K562 (cell line): ENCODE data around the gene CDKL4. TPM values are rescaled to one million over a fixed set of nuclear protein-coding genes. Genes with fewer than 3 reads are reported as not detected.
A peak's percentile ranks its signal among the peaks of the same experiment; 100 is the strongest.

Experiments
- ATAC-seq: fragments of 200-7000 bp; cut with Tn5 transposase; 3 replicates; pipeline ENCODE4 v1.9.1; 2020; ENCODE audit warnings: moderate library complexity
- BruUV-seq: library from RNA; stranded (reverse); fragments of 400-500 nt; replicated peaks from 2 replicates; lab custom pipeline; 2021; lab: Mats Ljungman, UMichigan
- CTCF ChIA-PET: fragments of 300-600 bp; formaldehyde crosslinking; extraction: SDS; loops from one replicate; lab custom pipeline; 2021; ENCODE audit warnings: low intra/inter-chr PET ratio; lab: Yijun Ruan, JAX
- POLR2A ChIA-PET: fragments of 300-600, 350-650 bp; sonication (Branson Sonifier 250); formaldehyde crosslinking; extraction: SDS; loops from one replicate; lab custom pipeline; 2021; ENCODE audit warnings: antibody characterized with exemption, inconsistent platforms; lab: Yijun Ruan, JAX
- DNase-seq, 4 experiments: peaks; one replicate each; pipeline versions ENCODE4 v3.0.0 to v3.0.0-alpha.2; 2011 to 2018; ENCODE audit warnings: low spot score in 3 of 4, mixed read lengths in 3 of 4; ENCODE audit errors: extremely low read depth in 1 of 4
- FAIRE-seq: peaks from 2 replicates; lab custom pipeline; 2011; peaks lifted over from hg19 to GRCh38; lab: Jason Lieb, UNC
- H2AFZ ChIP-seq: 2 replicates; pipeline ENCODE4 v1.6.0; 2011; ENCODE audit warnings: low read depth, low read length, control low read depth, inconsistent platforms
- H3K27ac ChIP-seq: fragments of 200-600 bp; 3 replicates; pipeline ENCODE4 v1.8.0; 2011; ENCODE audit warnings: low read depth, mild to moderate bottlenecking, control low read depth, inconsistent platforms, low read length, moderate library complexity, mixed read lengths; ENCODE audit errors: extremely low read depth
- H3K27me3 ChIP-seq, 2 experiments: fragments of 300-600 bp in 1 of 2; 2 replicates in 1 of 2; 3 replicates in 1 of 2; pipeline versions ENCODE4 v1.6.0 to v1.8.0; 2011; ENCODE audit warnings: inconsistent platforms in 2 of 2, low read length in 2 of 2, mild to moderate bottlenecking in 1 of 2, mixed read lengths in 1 of 2, moderate library complexity in 1 of 2; ENCODE audit not compliant: control insufficient read depth in 2 of 2, insufficient read depth in 2 of 2
- H3K36me3 ChIP-seq: fragments of 300-600 bp; 3 replicates; pipeline ENCODE4 v1.8.0; 2011; ENCODE audit warnings: mild to moderate bottlenecking, low read length, inconsistent platforms; ENCODE audit not compliant: control insufficient read depth, insufficient read depth
- H3K4me1 ChIP-seq, 2 experiments: fragments of 200-600 bp in 1 of 2; replicated peaks in 1 of 2; 2 replicates in 1 of 2; 3 replicates in 1 of 2; pipeline versions ENCODE4 v1.5.1 to v1.8.0; 2011; ENCODE audit warnings: inconsistent platforms in 2 of 2, low read length in 2 of 2, mild to moderate bottlenecking in 1 of 2, mixed read lengths in 1 of 2, moderate library complexity in 1 of 2; ENCODE audit not compliant: control insufficient read depth in 2 of 2, insufficient read depth in 2 of 2
- H3K4me2 ChIP-seq: 2 replicates; pipeline ENCODE4 v1.6.1; 2011; ENCODE audit warnings: low read length, control low read depth, inconsistent platforms, mixed read lengths; ENCODE audit not compliant: insufficient read depth
- H3K4me3 ChIP-seq: fragments of 200-600 bp; sonication (generic), shearing (Covaris generic); 2 replicates; pipeline ENCODE4 v1.5.1; 2016; ENCODE audit warnings: control low read depth, inconsistent platforms
- H3K79me2 ChIP-seq: fragments of 200-600 bp; 3 replicates; pipeline ENCODE4 v1.8.0; 2011; ENCODE audit warnings: low read length, inconsistent platforms; ENCODE audit not compliant: control insufficient read depth, insufficient read depth
- H3K9ac ChIP-seq, 2 experiments: 2 replicates each; pipeline versions ENCODE4 v1.6.0 to v1.6.1; 2011; ENCODE audit warnings: low read depth in 2 of 2, low read length in 2 of 2, control low read depth in 1 of 2, inconsistent platforms in 1 of 2, mild to moderate bottlenecking in 1 of 2, mixed read lengths in 1 of 2; ENCODE audit not compliant: insufficient read depth in 1 of 2
- H3K9me1 ChIP-seq: one replicate; pipeline ENCODE4 v1.6.0; 2011; ENCODE audit warnings: inconsistent platforms, mild to moderate bottlenecking, low read length, moderate library complexity; ENCODE audit not compliant: control insufficient read depth, insufficient read depth
- H3K9me3 ChIP-seq: replicated peaks from 2 replicates; pipeline ENCODE4 v1.5.1; 2011; ENCODE audit warnings: low read depth, low read length, inconsistent platforms; ENCODE audit not compliant: control insufficient read depth, insufficient read depth
- H4K20me1 ChIP-seq: replicated peaks from 2 replicates; pipeline ENCODE4 v1.6.1; 2011; ENCODE audit warnings: low read length, inconsistent platforms, mixed read lengths; ENCODE audit not compliant: control insufficient read depth, insufficient read depth
- ARNT ChIP-seq, 2 experiments: fragments of 450-650 bp; IDR thresholded peaks; 2 replicates each; pipeline ENCODE4 v1.6.1; 2016; ENCODE audit warnings: mild to moderate bottlenecking in 1 of 2
- ATF7 ChIP-seq: fragments of 450-650 bp; IDR thresholded peaks from 2 replicates; pipeline ENCODE4 v1.7.1; 2014; ENCODE audit warnings: mild to moderate bottlenecking, moderate library complexity
- C11orf30 ChIP-seq: fragments of 450-650 bp; IDR thresholded peaks from 2 replicates; pipeline ENCODE4 v1.6.1; 2016; ENCODE audit warnings: low read depth, mild to moderate bottlenecking
- COPS2 ChIP-seq: fragments of 450-650 bp; conservative IDR thresholded peaks from 2 replicates; pipeline ENCODE4 v1.6.1; 2016; ENCODE audit warnings: mild to moderate bottlenecking, moderate library complexity
- CREM ChIP-seq: IDR thresholded peaks from 2 replicates; pipeline ENCODE4 v1.6.1; 2014; ENCODE audit warnings: antibody characterized with exemption, low read depth
- E2F3 ChIP-seq: fragments of 250-450 bp; sonication (Bioruptor Pico); IDR thresholded peaks from 2 replicates; pipeline ENCODE4 v1.4.0; 2020; ENCODE audit warnings: mild to moderate bottlenecking
- EZH2 ChIP-seq: IDR thresholded peaks from 2 replicates; pipeline ENCODE4 v1.6.1; 2012; ENCODE audit warnings: low read depth, mild to moderate bottlenecking, inconsistent platforms, low read length, borderline replicate concordance
- FOS ChIP-seq: IDR thresholded peaks from 3 replicates; pipeline ENCODE4 v1.6.1; 2011; ENCODE audit not compliant: insufficient read length; ENCODE audit errors: extremely low read depth
- FOXK1 ChIP-seq: sonication (generic); formaldehyde crosslinking; IDR thresholded peaks from 2 replicates; pipeline ENCODE4 v1.8.0; 2022; ENCODE audit warnings: missing genetic modification reagents, mild to moderate bottlenecking, borderline replicate concordance
- HNRNPH1 ChIP-seq: fragments of 200-400 bp; formaldehyde crosslinking; optimal IDR thresholded peaks from 2 replicates; pipeline ENCODE3; 2017; ENCODE audit warnings: low read depth, mild to moderate bottlenecking, low read length, moderate library complexity
- MAFF ChIP-seq: IDR thresholded peaks from 2 replicates; pipeline ENCODE4 v1.6.1; 2012; ENCODE audit warnings: low read length, improper control_type of control experiment
- NEUROD1 ChIP-seq: fragments of 150-350 bp; IDR thresholded peaks from 2 replicates; pipeline ENCODE4 v1.6.1; 2014; ENCODE audit warnings: borderline replicate concordance, low read length, low read depth; ENCODE audit not compliant: partially characterized antibody
- RFX7 ChIP-seq: fragments of 250-450 bp; sonication (Bioruptor Pico); IDR thresholded peaks from 2 replicates; pipeline ENCODE4 v1.5.1; 2021; ENCODE audit warnings: mild to moderate bottlenecking
- SMARCA4 ChIP-seq: fragments of 450-650 bp; IDR thresholded peaks from 2 replicates; pipeline ENCODE4 v1.6.1; 2016
- WHSC1 ChIP-seq: IDR thresholded peaks from one replicate; pipeline ENCODE4 v1.6.1; 2012; ENCODE audit warnings: low read length, control low read depth, inconsistent platforms
- ZNF217 ChIP-seq: sonication (generic); formaldehyde crosslinking; IDR thresholded peaks from 2 replicates; pipeline ENCODE4 v1.8.0; 2022; ENCODE audit warnings: mild to moderate bottlenecking, missing genetic modification reagents
- ZNF316 ChIP-seq: fragments of 450-650 bp; IDR thresholded peaks from 2 replicates; pipeline ENCODE4 v1.6.1; 2016
- ZNF707 ChIP-seq: fragments of 250-450 bp; sonication (Bioruptor Pico); conservative IDR thresholded peaks from 2 replicates; pipeline ENCODE4 v1.8.0; 2022; ENCODE audit warnings: inconsistent platforms, mild to moderate bottlenecking, moderate library complexity
- WGBS: fragments of 100-300 bp; shearing (Covaris generic); methylation state at CpG from one replicate; pipeline ENCODE4 v1.1.6; 2016; ENCODE audit warnings: low coverage, mixed read lengths; ENCODE audit not compliant: insufficient coverage; ENCODE audit errors: missing lambda C conversion rate; 5-methylcytosine and 5-hydroxymethylcytosine counted together
- in situ Hi-C: fragments of 300-500 bp; cut with MboI; formaldehyde crosslinking; loops from 4 replicates; pipeline ENCODE4 v1.15.0; 2018; ENCODE audit warnings: inconsistent platforms, mixed read lengths
- intact Hi-C: fragments of 100-400 bp; cut with micrococcal nuclease; formaldehyde crosslinking; loops from 2 replicates; pipeline ENCODE4 v1.14.2; 2022
- polyA plus RNA-seq, 8 experiments: library from polyadenylated mRNA; depleted of rRNA in 4 of 8; stranded (reverse) in 5 of 8; unstranded in 3 of 8; fragments of >200 nt; fragmentation: Nextera tagmentation in 2 of 8; fragmentation: Illumina TruSeq in 1 of 8; extraction: Ambion mirVana in 2 of 8; extraction: Trizol in 1 of 8; gene quantifications; 2 replicates each; pipeline versions ENCODE4 v1.2.1 to v1.2.3, GENCODE V29; 2011 to 2014; ENCODE audit warnings: inconsistent platforms in 1 of 8, missing spikeins in 1 of 8
- total RNA-seq, 7 experiments: library from RNA; depleted of rRNA in 6 of 7; stranded (reverse); fragments of >200 nt in 6 of 7; fragmentation: Illumina TruSeq in 2 of 7; extraction: Trizol in 2 of 7; gene quantifications; 2 replicates each; pipeline versions ENCODE4 v1.2.1 to v1.2.3, GENCODE V29; 2011 to 2021; ENCODE audit warnings: low replicate concordance in 1 of 7
- TF ChIP-seq, protein P1 (sequence below), 2 experiments: fragments of 450-650 bp in 1 of 2; sonication (generic) in 1 of 2; formaldehyde crosslinking in 1 of 2; IDR thresholded peaks in 1 of 2; conservative IDR thresholded peaks in 1 of 2; 2 replicates each; pipeline versions ENCODE4 v1.6.1 to v1.8.1; 2016 to 2023; ENCODE audit warnings: mild to moderate bottlenecking in 2 of 2, moderate library complexity in 2 of 2, inconsistent platforms in 1 of 2, missing genetic modification reagents in 1 of 2
- TF ChIP-seq, protein P2 (sequence below): IDR thresholded peaks from 3 replicates; pipeline ENCODE4 v1.6.1; 2011; ENCODE audit warnings: borderline replicate concordance, mild to moderate bottlenecking; ENCODE audit not compliant: insufficient read length, insufficient read depth
- TF ChIP-seq, protein P3 (sequence below): fragments of 200-800 bp; sonication (Bioruptor generic); IDR thresholded peaks from 2 replicates; pipeline ENCODE4 v1.6.1; 2017; ENCODE audit warnings: missing genetic modification characterization, missing compliant biosample characterization

CDKL4 gene
- total and polyA plus RNA-seq, 9 of the 15 experiments (the other 6 are each of a cell fraction or from before 2014, with no cell fraction given), result not detected

DNA sequence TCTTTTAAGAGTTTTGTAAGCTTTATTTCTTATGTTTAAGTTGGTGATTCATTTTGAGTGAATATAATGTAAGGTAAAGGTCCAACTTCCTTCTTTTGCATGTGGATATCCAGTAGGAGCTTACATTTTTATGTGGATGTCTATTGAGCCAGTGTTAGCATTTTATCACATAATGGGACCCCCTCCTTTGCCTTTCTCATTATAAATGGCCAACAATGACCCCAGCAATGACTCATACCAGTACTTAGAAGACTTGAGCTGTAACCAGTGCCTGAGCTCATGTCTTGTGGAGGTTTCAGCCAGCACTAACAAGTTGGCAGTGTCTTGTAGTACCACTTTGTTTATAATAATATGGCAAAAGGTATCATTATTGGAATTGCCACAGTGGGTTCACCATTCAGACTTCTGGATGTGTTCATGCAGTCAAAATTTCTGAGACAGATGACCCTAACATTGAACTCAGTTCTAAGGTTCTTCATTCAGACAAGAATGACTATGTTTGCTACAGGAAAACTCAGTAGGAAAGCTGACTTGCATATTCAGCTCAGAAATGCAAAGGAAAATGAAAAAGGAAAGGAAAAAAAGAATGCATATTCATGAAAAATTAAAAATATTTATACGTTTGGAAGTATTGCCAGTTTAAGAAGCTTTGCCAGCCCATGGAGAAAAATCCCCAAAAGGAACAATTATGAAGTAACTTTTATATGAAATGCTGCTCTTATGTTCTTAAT, 41.0 kb downstream of the CDKL4 start:
- FAIRE-seq, result no peak
- ATAC-seq, result peak; percentile 69
- TF ChIP-seq CREM (no peak), WHSC1 (no peak), SMARCA4 (no peak), HNRNPH1 (no peak), EZH2 (no peak), ARNT (IDR thresholded peaks at IDR 0.05) (no peak), MAFF (0 out of 2 replicates have a peak, but pooled peaks have one; percentile 6), E2F3 (CRISPR knock-in tag) (no peak), NEUROD1 (no peak), FOXK1 (no peak), FOS (no peak), ZNF217 (CRISPR knock-in tag) (no peak), COPS2 (no peak), ZNF707 (CRISPR knock-in tag) (no peak), ATF7 (no peak), ZNF316 (peak; percentile 51), C11orf30 (peak; percentile 52), RFX7 (no peak)
- TF ChIP-seq, protein P1, sequence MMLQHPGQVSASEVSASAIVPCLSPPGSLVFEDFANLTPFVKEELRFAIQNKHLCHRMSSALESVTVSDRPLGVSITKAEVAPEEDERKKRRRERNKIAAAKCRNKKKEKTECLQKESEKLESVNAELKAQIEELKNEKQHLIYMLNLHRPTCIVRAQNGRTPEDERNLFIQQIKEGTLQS (IDR thresholded peaks at IDR 0.05), result peak; percentile 25; the same call in 1 of the 2 replicates
- TF ChIP-seq, protein P1 (CRISPR knock-in tag; conservative IDR thresholded peaks at IDR 0.05), result no peak
- TF ChIP-seq, protein P2, sequence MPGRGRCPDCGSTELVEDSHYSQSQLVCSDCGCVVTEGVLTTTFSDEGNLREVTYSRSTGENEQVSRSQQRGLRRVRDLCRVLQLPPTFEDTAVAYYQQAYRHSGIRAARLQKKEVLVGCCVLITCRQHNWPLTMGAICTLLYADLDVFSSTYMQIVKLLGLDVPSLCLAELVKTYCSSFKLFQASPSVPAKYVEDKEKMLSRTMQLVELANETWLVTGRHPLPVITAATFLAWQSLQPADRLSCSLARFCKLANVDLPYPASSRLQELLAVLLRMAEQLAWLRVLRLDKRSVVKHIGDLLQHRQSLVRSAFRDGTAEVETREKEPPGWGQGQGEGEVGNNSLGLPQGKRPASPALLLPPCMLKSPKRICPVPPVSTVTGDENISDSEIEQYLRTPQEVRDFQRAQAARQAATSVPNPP, result no peak
- TF ChIP-seq, protein P3, sequence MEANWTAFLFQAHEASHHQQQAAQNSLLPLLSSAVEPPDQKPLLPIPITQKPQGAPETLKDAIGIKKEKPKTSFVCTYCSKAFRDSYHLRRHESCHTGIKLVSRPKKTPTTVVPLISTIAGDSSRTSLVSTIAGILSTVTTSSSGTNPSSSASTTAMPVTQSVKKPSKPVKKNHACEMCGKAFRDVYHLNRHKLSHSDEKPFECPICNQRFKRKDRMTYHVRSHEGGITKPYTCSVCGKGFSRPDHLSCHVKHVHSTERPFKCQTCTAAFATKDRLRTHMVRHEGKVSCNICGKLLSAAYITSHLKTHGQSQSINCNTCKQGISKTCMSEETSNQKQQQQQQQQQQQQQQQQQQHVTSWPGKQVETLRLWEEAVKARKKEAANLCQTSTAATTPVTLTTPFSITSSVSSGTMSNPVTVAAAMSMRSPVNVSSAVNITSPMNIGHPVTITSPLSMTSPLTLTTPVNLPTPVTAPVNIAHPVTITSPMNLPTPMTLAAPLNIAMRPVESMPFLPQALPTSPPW (CRISPR knock-in tag), result no peak

More for the DNA sequence above, 41.0 kb downstream of the CDKL4 start:
- in situ Hi-C loops, result no loop called here
- Histone ChIP-seq H3K36me3 (no peaks in the 10 kb centered on the region), H2AFZ (peak overlapping the region; percentile 42; the same call in 1 of the 2 replicates), H3K9ac (no peak overlapping the region), H3K4me1 (no peaks in the 10 kb centered on the region; a peak in 2 of 5 replicates), H3K4me2 (no peak overlapping the region), H3K27ac (no peak overlapping the region), H3K4me3 (no peak overlapping the region), H3K27me3 (no peaks in the 10 kb centered on the region), H4K20me1 (no peaks in the 10 kb centered on the region), H3K9me3 (0 out of 2 replicates have a peak, but pooled peaks cover 1% of the 10 kb centered on the region), H3K9me1 (no peaks in the 10 kb centered on the region), H3K79me2 (no peaks in the 10 kb centered on the region)
- peak in 1 of 4 experiments; percentile 9 for DNase-seq
- no TSS peak for BruUV-seq
- 15% methylated on average over 1 of the region's 1 CpG for WGBS
- POLR2A ChIA-PET, result interaction anchor here (1.8 kb wide), 1 partner anchor 9 kb away, joined by 5 read pairs; no protein-coding TSS in a partner anchor
- intact Hi-C loops, result no loop called here
- CTCF ChIA-PET, result no interaction called here
